GM19463 (cell line): ENCODE results near the gene OSM.
"Not testable (repeated sequence)": the region's sequence is repeated elsewhere in the genome, so short reads cannot be mapped to it uniquely, and the experiment has no call there.

Experiments used
- ATAC-seq: cut with Tn5 transposase; IDR thresholded peaks from one replicate; pipeline ENCODE4 v1.9.1; 2021; ENCODE audit warnings: mild to moderate bottlenecking, moderate library complexity; ENCODE audit not compliant: unreplicated experiment

Gene OSM

DNA sequence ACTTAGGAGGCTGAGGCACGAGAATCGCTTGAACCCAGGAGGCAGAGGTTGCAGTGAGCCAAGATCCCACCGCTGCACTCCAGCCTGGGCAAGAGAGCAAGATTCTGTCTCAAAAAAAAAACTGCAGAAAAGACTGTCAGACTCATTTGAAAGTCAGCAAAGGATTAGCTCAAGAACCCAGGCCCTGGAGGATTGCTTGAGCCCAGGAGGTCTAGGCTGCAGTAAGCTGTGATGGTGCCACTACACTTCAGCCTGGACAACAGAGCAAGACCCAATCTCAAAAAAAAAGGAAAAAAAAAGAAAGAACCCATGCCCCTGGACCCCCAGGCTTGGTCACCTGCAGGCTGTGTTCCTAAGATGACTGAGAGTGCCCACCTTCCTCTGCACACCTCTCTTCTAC is 36.3 kb downstream of the OSM start:
- no peak for ATAC-seq

DNA sequence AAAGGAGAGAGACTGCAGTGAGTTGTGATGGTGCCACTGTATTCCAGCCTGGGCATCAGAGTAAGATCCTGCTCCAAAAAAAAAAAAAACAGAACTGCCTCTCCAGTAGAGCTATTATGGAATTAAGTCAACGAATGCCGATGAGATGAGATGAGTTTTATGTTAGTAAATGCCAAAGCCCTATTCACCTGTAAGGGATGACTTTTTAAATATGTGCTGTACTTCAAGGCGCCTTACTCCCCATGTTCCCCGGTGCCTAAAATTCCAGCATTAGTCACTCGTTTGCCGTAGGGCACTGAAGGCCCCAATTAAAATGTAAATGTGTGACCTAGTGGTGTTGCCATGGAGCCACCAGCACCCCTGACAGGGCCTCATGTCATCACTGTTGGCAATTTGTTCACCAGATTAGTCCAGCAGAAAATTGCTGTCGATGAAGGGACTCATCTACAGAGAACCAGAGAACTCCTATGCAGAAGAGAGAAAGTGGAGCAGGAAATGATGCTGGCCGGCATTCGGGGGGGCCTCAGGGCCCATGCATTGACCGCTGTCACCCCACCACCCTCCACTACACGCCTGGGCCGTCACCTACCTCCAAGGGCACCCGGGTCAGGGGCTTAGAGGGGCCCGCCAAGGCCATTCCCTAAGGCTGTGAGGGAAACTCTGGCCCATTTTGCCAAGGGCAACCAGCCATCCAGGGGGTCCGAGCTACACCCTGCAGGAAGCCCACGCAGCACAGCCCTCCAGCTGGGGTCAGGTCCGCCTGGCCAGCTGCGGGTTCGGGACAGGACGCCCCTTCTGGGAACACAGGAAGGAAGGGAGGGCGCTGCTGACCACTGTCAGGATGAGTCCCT is 37.9 kb downstream of the OSM start:
- no peak for ATAC-seq

- ATAC-seq, result no peak
Observed at GRCh38 chr22:30227438-30228228, 39.0 kb downstream of the OSM start.

DNA sequence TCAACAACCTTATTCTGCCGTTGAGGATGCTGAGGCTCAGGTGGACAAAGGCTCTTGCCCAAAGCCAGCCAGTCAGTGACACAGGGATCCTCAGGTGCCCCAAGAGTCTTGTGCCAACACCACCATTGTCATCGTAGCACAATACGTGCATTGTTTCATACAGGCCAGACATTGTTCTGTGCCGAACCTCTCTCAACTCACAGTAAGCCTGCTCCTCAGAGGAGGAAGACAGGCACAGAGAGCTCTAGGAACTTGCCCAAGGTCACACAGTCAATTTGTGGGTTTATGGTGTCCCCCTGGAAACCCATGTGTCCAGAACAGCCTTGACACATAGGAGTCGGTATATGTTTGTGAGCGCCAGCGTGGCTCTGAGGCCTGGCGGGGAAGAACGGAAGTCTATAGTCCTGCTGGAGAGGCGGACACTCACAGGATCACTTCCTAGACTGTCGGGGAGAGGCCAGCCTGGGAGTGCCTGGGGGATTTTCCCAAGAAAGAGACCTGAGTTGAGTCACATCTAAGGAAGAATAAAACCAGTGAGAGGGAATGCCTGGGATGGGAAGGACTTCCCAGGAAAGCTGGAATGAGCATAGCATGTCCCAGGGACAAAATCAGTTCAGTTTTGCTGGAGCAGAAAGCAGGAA is 40.3 kb downstream of the OSM start:
- ATAC-seq, result no peak

- ATAC-seq, result no peak
Observed at GRCh38 chr22:30225220-30225927, 41.3 kb downstream of the OSM start.

- ATAC-seq, result no peak
Observed at GRCh38 chr22:30224161-30224857, 42.3 kb downstream of the OSM start.

- no peak for ATAC-seq
Observed at GRCh38 chr22:30223303-30223702, 43.3 kb downstream of the OSM start.

DNA sequence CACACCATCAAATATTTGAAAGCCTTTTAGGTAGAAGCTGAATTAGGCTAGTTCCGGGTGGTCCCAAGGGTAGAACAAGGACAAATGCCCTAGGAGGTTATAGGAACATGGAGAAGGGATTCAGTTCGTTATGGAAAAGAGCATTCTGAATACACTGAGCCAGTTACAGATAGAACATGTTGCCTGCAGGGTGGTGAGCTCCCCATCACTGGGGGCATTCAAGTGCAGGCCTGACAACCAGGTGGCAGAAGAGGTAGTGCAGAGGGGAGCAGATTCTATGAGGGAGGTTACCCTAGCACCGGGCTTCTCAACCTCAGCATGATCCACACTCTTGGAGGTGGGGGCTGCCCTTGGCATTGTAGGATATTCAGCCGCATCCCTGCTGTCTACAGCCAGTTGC is 44.3 kb downstream of the OSM start:
- no peak for ATAC-seq

GRCh38 chr22:30221121-30221992 is 45.3 kb downstream of the OSM start:
- no peak for ATAC-seq

DNA sequence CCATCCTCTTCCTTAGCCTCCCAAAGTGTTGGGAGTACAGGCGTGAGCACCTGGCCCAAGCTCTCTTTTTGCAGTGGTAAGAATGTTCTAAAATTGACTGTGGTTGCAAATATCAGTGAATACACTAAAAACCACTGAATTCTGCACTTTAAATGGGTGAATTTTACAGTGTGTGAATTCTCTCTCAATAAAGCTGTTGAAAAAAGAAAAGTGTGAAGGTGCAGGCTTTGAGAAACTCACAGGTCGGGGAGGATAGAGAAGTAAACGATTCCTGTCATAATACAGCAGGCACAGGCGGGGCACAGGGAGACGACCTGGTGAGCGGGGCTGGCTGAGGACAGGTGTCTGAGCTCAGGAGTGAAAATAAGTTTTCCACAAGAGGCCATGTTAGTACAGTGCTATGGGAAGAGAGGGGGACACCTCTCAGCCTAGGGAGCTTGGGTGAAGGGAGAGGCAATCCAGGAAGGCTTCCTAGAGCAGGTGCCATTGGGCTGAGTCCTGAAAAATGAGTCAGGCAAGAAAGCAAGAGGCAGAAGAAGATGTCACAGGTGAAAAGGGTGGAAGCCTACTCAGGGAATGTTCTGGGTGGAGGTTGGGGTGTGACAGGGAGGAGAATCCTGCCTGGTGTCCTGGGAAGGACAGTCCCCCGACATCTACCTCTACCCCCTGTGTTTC is 46.2 kb downstream of the OSM start:
- no peak for ATAC-seq

GRCh38 chr22:30219668-30220278 is 46.9 kb downstream of the OSM start:
- no peak for ATAC-seq

DNA sequence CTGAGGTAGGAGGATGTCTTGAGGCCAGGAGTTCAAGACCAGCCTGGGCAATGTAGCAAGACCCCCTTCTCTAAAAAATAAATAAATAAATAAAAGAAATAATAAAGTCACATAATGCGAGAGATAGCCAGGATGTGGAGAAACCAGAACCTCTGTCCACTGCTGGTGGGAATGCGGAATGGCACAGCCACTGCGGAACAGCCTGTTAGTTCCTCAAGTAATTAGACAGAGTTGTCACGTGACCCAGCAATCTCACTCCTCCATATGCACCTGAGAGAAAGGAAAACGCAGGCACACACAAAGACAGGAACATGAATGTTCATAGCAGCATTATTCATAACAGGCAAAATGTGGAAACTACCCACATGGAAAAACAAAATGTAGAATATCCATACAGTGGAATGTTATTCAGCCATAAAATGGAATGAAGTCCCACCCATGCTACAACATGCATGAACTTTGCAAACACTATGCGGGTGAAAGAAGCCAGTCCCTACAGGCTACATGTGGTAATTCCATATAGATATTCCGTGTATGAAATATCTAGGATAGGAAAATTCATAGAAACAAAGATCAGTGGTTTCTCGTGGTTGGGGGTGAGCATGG is 47.5 kb downstream of the OSM start:
- ATAC-seq, result no peak

DNA sequence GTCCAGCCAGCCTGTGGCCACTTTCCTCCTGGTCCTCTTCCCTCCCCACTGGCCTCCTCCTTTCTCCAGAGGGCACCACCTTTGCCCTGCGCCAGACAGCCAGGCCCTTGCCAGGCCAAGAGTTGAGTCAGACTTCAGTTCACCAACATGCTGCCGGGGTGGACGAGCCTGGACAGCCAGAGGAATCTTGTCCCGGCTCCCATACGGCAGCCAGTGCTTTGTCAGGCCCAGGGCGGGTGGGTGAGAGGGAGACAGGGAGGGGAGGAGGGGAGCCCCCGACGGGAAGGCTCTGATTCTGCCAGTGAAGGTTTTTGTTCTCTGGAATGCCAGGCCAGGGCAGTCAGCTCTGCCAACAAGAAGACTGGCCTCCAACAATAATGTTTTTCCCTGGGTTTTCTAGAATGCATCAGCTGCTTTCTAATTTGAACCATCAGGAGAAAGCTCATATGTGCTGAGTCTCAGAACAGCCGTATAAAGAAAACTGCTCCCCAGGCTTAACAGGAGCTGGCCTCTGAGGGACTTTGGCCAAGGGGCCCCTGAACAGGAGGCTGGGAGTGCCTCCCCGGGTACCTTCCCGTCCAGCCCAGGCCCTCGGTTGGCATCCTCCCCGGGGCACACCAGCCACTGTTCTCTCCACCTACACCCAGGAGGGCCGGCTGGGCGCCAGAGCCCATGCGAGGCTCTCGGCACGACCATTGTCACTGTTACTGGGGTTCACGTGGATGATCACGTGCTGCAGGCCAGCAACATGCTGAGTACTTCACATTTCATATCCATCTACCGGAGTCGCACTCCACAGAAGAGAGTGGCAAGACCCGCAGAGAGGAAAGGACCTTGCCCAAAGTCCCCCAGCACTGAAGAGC is 48.7 kb downstream of the OSM start:
- ATAC-seq, result no peak

DNA sequence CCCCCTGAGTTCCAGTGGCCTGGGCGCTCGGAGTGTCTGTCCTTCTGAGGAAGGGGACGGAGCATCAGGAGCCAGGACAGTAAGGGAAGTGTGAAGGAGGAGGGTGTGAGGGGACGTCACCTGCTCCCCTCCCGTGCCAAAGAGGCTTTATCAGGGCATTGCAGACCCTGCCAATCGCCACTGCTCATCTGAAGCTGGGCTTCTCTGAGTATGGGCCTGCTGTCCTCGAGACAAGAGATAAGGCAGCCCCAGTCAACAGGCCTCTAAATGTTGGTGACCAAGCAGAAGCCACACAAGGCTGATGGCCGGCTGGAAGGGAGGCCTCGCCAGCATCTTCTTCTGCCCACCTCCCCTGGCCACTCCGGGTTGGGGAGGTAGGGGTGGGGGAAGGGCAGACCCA is 49.9 kb downstream of the OSM start:
- ATAC-seq, result no peak

DNA sequence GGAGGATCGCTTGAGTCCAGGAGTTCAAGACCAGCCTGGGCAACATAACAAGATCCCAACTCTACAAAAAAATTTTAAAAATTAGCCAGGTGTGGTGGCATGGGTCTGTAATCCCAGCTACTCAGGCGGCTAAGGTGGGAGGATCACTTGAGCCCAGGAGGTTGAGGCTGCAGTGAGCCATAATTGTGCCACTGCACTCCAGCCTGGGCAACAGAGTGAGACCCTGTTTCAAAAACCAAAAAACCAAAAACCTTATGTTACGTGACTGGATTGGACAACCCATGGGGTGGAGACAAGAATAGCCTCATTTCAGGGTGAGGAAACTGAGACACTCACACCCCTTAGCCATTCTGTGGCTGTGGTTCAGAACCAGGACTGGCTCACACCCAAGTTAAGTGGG is 50.4 kb downstream of the OSM start:
- not testable (repeated sequence) for ATAC-seq

GRCh38 chr22:30214703-30215407 is 51.8 kb downstream of the OSM start:
- no peak for ATAC-seq
